Neural cell (in vitro differentiated cells): Measurements from ENCODE around the gene KCNJ4. TPM values are rescaled to one million over a fixed set of nuclear protein-coding genes. Genes with fewer than 3 reads are reported as not detected.

Experiments
- H2AFZ ChIP-seq: fragments of 200-600, 300-800 bp; sonication (generic), shearing (Covaris generic); 2 replicates; pipeline ENCODE4 v1.6.0; 2014; ENCODE audit warnings: low read depth, mild to moderate bottlenecking, antibody characterized with exemption, low read length, moderate library complexity
- H3F3A ChIP-seq: fragments of 200-600 bp; shearing (Covaris generic); 2 replicates; pipeline ENCODE4 v1.6.1; 2016; ENCODE audit warnings: mild to moderate bottlenecking, moderate library complexity, mixed read lengths, antibody characterized with exemption, low read length; ENCODE audit not compliant: insufficient read depth, poor library complexity, severe bottlenecking
- H3K27ac ChIP-seq: fragments of 200-600, 300-800 bp; sonication (generic), shearing (Covaris generic); 2 replicates; pipeline ENCODE4 v1.5.1; 2014; ENCODE audit warnings: mild to moderate bottlenecking, low read length, moderate library complexity
- H3K27me3 ChIP-seq: fragments of 300-800, 200-600 bp; sonication (generic), shearing (Covaris generic); 2 replicates; pipeline ENCODE4 v1.6.0; 2014; ENCODE audit warnings: mild to moderate bottlenecking, low read depth, low read length, moderate library complexity; ENCODE audit not compliant: insufficient read depth
- H3K36me3 ChIP-seq: fragments of 300-800, 200-600 bp; sonication (generic), shearing (Covaris generic); 2 replicates; pipeline ENCODE4 v1.5.1; 2014; ENCODE audit warnings: mild to moderate bottlenecking, antibody characterized with exemption, low read length, moderate library complexity; ENCODE audit not compliant: insufficient read depth
- H3K4me2 ChIP-seq: fragments of 300-800, 200-600 bp; sonication (generic), shearing (Covaris generic); 2 replicates; pipeline ENCODE4 v1.6.0; 2014; ENCODE audit warnings: mild to moderate bottlenecking, low read length
- H3K4me3 ChIP-seq: fragments of 300-800, 200-600 bp; sonication (generic), shearing (Covaris generic); 2 replicates; pipeline ENCODE4 v1.5.1; 2014; ENCODE audit warnings: mild to moderate bottlenecking, low read length, moderate library complexity
- H3K79me2 ChIP-seq: fragments of 200-600 bp; shearing (Covaris generic); replicated peaks from 2 replicates; pipeline ENCODE4 v1.6.0; 2014; ENCODE audit warnings: mild to moderate bottlenecking, low read length, moderate library complexity; ENCODE audit not compliant: insufficient read depth
- H3K9ac ChIP-seq: fragments of 300-800, 200-600 bp; sonication (generic), shearing (Covaris generic); 2 replicates; pipeline ENCODE4 v1.6.1; 2016; ENCODE audit warnings: mild to moderate bottlenecking, low read length, mixed read lengths
- H3K9me2 ChIP-seq: fragments of 200-600 bp; shearing (Covaris generic); 2 replicates; pipeline ENCODE4 v1.6.1; 2016; ENCODE audit warnings: mild to moderate bottlenecking, low read length, mixed read lengths; ENCODE audit not compliant: insufficient read depth
- H3K9me3 ChIP-seq: fragments of 200-600, 300-800 bp; sonication (generic), shearing (Covaris generic); 2 replicates; pipeline ENCODE4 v1.6.1; 2016; ENCODE audit warnings: mild to moderate bottlenecking, mixed run types, low read length, moderate library complexity, mixed read lengths
- H4K20me1 ChIP-seq: fragments of 200-600 bp; shearing (Covaris generic); 2 replicates; pipeline ENCODE4 v1.6.1; 2016; ENCODE audit warnings: mild to moderate bottlenecking, mixed run types; ENCODE audit not compliant: insufficient read depth
- CTCF ChIP-seq: fragments of 450-650 bp; IDR thresholded peaks from 2 replicates; pipeline ENCODE4 v1.5.1; 2014; ENCODE audit warnings: antibody characterized with exemption, mild to moderate bottlenecking, moderate library complexity; ENCODE audit not compliant: poor library complexity, severe bottlenecking
- EP300 ChIP-seq: fragments of 450-650 bp; conservative IDR thresholded peaks from 2 replicates; pipeline ENCODE4 v1.6.1; 2014; ENCODE audit warnings: antibody characterized with exemption, mild to moderate bottlenecking, moderate library complexity; ENCODE audit not compliant: poor library complexity, severe bottlenecking
- EZH2 ChIP-seq: fragments of 200-600, 300-800 bp; shearing (Covaris generic), sonication (generic); IDR thresholded peaks from 2 replicates; pipeline ENCODE4 v1.6.1; 2014; ENCODE audit warnings: antibody characterized with exemption, low read length, borderline replicate concordance, mild to moderate bottlenecking; ENCODE audit not compliant: insufficient read depth, poor library complexity, severe bottlenecking
- MXI1 ChIP-seq: fragments of 450-650 bp; conservative IDR thresholded peaks from 2 replicates; pipeline ENCODE4 v1.6.1; 2014; ENCODE audit warnings: antibody characterized with exemption, mild to moderate bottlenecking; ENCODE audit not compliant: poor library complexity, severe bottlenecking
- POLR2AphosphoS5 ChIP-seq: IDR thresholded peaks from 2 replicates; pipeline ENCODE4 v1.6.1; 2012
- RAD21 ChIP-seq: fragments of 450-650 bp; conservative IDR thresholded peaks from 2 replicates; pipeline ENCODE4 v1.6.1; 2014; ENCODE audit warnings: antibody characterized with exemption, mild to moderate bottlenecking, moderate library complexity
- REST ChIP-seq: IDR thresholded peaks from 2 replicates; pipeline ENCODE4 v1.6.1; 2012; ENCODE audit warnings: borderline replicate concordance
- SMC3 ChIP-seq: fragments of 450-650 bp; conservative IDR thresholded peaks from 2 replicates; pipeline ENCODE4 v1.6.1; 2014; ENCODE audit warnings: antibody characterized with exemption, mild to moderate bottlenecking, moderate library complexity; ENCODE audit not compliant: poor library complexity
- TAF1 ChIP-seq: IDR thresholded peaks from 2 replicates; pipeline ENCODE4 v1.6.1; 2012; ENCODE audit warnings: low read depth
- polyA plus RNA-seq: library from polyadenylated mRNA; depleted of rRNA; stranded (reverse); fragments of >200 nt; gene quantifications from 2 replicates; pipeline ENCODE4 v1.2.3, GENCODE V29; 2014

The KCNJ4 gene
- polyA plus RNA-seq, 1 donor from 2014 or later: 1.7 TPM

DNA sequence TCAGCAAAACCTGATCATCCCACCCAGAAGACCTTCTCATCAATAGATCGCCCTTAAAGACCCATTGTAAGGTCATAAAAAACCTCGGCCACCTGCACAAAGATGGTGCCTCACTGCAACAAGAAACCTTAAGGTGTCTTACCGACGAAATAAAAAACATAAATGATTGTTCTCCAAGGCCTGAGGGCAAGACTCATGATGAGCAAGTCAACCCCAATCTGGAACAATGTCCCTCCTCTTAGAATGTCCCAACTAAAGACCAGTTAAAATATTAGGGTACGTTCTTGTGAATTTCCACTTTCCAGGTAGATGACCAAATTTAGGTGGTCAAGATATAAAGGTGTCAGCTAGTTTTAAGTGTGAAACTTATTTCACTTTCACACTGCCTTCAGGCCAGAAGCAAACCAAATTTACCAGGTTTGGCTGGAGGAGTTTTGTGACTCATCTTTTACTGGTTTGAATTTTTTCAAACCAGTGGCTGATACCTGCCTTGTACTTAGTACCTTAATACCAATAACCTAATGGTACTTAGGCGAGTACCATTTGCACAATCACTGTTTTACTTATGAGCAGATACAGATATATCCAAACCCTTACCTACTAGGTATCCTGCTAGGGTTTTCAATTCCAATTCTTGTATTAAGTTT lies 27.8 kb upstream of the KCNJ4 start:
- H3K36me3 ChIP-seq: peaks cover 31% of the 10 kb centered on the region
- TF ChIP-seq REST: no peak
- TF ChIP-seq MXI1: no peak
- no peak for TF ChIP-seq EZH2
- no peak for TF ChIP-seq SMC3
- no peak for TF ChIP-seq TAF1
- TF ChIP-seq POLR2AphosphoS5: no peak
- no peak for TF ChIP-seq RAD21
- no peak for TF ChIP-seq EP300
- no peak for TF ChIP-seq CTCF
- no peaks in the 10 kb centered on the region for H3K27me3 ChIP-seq

DNA sequence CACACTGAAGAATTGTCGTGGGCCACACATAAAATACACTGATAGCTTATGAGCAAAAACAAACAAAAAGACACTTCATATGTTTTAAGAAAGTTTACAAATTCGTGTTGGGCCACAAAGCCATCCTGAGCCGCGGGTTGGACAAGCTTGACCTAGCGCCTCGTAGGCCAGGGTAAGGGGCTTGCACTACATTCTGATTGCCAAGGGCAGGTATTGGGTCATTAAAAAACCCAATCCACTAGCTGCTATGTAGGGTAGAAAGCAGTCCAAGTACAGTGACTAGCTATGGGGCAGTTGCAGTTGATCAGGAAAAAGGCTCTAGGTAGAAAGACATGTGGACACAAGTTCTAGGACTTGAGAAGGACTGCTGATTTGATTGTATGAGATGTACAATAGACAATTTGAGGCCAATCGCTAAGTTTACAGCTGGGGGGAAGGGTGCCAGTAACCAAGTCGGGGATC lies 26.9 kb upstream of the KCNJ4 start:
- H3K9ac ChIP-seq: no peak overlapping the region
- no peaks in the 10 kb centered on the region for H3F3A ChIP-seq
- no peaks in the 10 kb centered on the region for H3K27me3 ChIP-seq
- H3K36me3 ChIP-seq: peaks cover 31% of the 10 kb centered on the region
- no peaks in the 10 kb centered on the region for H3K9me3 ChIP-seq
- no peak for TF ChIP-seq SMC3
- TF ChIP-seq RAD21: no peak
- TF ChIP-seq REST: no peak
- no peak for TF ChIP-seq TAF1
- TF ChIP-seq MXI1: no peak
- TF ChIP-seq EP300: no peak
- no peak for TF ChIP-seq EZH2
- no peak for TF ChIP-seq POLR2AphosphoS5
- TF ChIP-seq CTCF: no peak
- H2AFZ ChIP-seq: no peak overlapping the region
- H3K79me2 ChIP-seq: no peaks in the 10 kb centered on the region
- no peak overlapping the region for H3K27ac ChIP-seq
- H3K4me2 ChIP-seq: no peak overlapping the region
- no peak overlapping the region for H3K4me3 ChIP-seq
- no peaks in the 10 kb centered on the region for H3K9me2 ChIP-seq
- H4K20me1 ChIP-seq: no peaks in the 10 kb centered on the region

More for the DNA sequence above, 27.8 kb upstream of the KCNJ4 start:
- Histone ChIP-seq H3K4me2 (no peak overlapping the region), H3K79me2 (no peaks in the 10 kb centered on the region), H2AFZ (no peak overlapping the region), H4K20me1 (peaks cover 2% of the 10 kb centered on the region), H3K9ac (no peak overlapping the region), H3K9me2 (no peaks in the 10 kb centered on the region), H3K4me3 (no peak overlapping the region), H3K9me3 (no peaks in the 10 kb centered on the region), H3K27ac (no peak overlapping the region), H3F3A (no peaks in the 10 kb centered on the region)
